DOHH2 (cell line): Measurements from ENCODE around the gene TTLL7.

Experiments used
- CTCF ChIP-seq: fragments of 200-600 bp; sonication (generic); IDR thresholded peaks from one replicate; pipeline ENCODE4 v1.5.1; 2014; ENCODE audit warnings: antibody characterized with exemption, mild to moderate bottlenecking, low read depth, low read length; ENCODE audit not compliant: poor library complexity, severe bottlenecking
- EZH2phosphoT487 ChIP-seq: fragments of 200-600 bp; sonication (generic); IDR thresholded peaks from 2 replicates; pipeline ENCODE4 v1.6.1; 2017; ENCODE audit warnings: borderline replicate concordance, mild to moderate bottlenecking, antibody characterized with exemption, low read length, moderate library complexity, mixed read lengths

GRCh38 chr1:83845437-83846071 lies 153.4 kb downstream of the TTLL7 start:
- TF ChIP-seq CTCF (no peak), EZH2phosphoT487 (no peak)
